Lower leg skin (tissue), 4 donors: Measurements from ENCODE around the gene KIRREL3. TPM values are rescaled to one million over a fixed set of nuclear protein-coding genes. Genes with fewer than 3 reads are reported as not detected.

ENCODE experiments used
- DNase-seq, 2 donors: peaks; one replicate each; pipeline ENCODE4 v3.0.0-alpha.2; 2019; ENCODE audit warnings: low spot score in 2 of 2
- H3K4me3 ChIP-seq: fragments of 200-600 bp; sonication (generic); 2 replicates; pipeline ENCODE4 v1.5.1; 2017; ENCODE audit warnings: mild to moderate bottlenecking, low read depth; ENCODE audit not compliant: poor library complexity, severe bottlenecking
- POLR2A ChIP-seq, 2 donors: fragments of 450-650 bp; IDR thresholded peaks; one replicate each; pipeline ENCODE4 v1.6.1; 2016 to 2017; ENCODE audit warnings: antibody characterized with exemption in 2 of 2, mild to moderate bottlenecking in 1 of 2, moderate library complexity in 1 of 2
- WGBS, 2 donors: methylation state at CpG; one replicate each; pipeline ENCODE4 v1.1.5; 2018; 5-methylcytosine and 5-hydroxymethylcytosine counted together
- intact Hi-C: fragments of 100-400 bp; cut with DNase I; formaldehyde crosslinking; loops from one replicate; pipeline ENCODE4 v1.15.0; 2023; ENCODE audit warnings: low total_unique reads
- total RNA-seq, 4 donors: library from RNA; depleted of rRNA; stranded (reverse); fragments of >200 nt; gene quantifications; one replicate each; pipeline ENCODE4 v1.1.0, GENCODE V29; 2016
- TF ChIP-seq, protein P1 (sequence below), 3 donors: fragments of 450-650 bp; IDR thresholded peaks; one replicate each; pipeline ENCODE4 v1.5.1; 2016; ENCODE audit warnings: antibody characterized with exemption in 3 of 3, mild to moderate bottlenecking in 3 of 3, moderate library complexity in 2 of 3

Gene KIRREL3
- total RNA-seq, 4 donors from 2014 or later: 0.13 TPM; not detected in 3

DNA sequence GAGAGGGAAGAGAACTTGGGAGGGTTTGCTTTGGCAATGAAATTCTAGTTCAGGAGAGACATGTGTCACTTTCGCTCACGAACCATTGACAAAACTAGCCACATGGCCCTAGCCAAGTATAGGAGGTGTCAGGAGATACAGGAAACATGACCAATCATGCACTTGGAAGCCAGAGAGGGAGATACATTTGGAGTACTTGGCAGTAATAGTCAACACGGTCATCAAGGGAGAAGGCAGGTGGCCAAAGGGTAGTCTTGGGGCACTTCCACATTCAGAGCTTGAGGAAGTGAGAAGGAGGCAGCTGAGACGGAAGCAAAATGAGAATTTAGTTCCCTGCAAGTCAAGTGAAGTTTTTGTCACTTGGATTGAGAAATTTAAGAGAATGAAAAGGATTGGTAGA is 26.4 kb upstream of the KIRREL3 start:
- H3K4me3 ChIP-seq: no peak overlapping the region
- DNase-seq: no peak
- intact Hi-C loops: no loop called here
- TF ChIP-seq, protein P1, sequence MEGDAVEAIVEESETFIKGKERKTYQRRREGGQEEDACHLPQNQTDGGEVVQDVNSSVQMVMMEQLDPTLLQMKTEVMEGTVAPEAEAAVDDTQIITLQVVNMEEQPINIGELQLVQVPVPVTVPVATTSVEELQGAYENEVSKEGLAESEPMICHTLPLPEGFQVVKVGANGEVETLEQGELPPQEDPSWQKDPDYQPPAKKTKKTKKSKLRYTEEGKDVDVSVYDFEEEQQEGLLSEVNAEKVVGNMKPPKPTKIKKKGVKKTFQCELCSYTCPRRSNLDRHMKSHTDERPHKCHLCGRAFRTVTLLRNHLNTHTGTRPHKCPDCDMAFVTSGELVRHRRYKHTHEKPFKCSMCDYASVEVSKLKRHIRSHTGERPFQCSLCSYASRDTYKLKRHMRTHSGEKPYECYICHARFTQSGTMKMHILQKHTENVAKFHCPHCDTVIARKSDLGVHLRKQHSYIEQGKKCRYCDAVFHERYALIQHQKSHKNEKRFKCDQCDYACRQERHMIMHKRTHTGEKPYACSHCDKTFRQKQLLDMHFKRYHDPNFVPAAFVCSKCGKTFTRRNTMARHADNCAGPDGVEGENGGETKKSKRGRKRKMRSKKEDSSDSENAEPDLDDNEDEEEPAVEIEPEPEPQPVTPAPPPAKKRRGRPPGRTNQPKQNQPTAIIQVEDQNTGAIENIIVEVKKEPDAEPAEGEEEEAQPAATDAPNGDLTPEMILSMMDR (IDR thresholded peaks at IDR 0.05): no peak
- no peak for TF ChIP-seq POLR2A (IDR thresholded peaks at IDR 0.05)
- 65 to 70% methylated on average over 4 of the region's 4 CpGs for WGBS, 2 donors

DNA sequence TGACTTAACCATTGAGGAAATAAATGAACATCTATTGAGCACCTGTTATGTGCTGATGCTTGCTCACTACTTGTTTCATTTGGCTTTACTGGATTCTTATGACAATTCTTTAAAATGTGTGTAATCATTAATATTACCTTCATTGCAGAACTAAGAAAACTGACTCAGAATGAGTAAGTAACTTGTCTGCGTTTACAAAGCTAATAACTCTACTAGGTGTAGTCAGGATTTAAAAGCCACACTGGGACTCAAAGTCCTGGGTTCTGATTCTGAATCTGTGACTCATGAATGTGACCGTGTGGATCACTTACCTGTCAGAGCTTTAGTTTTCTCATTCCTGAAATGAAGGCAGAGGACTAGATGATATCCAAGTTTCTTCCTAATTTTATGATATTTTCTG is 23.4 kb upstream of the KIRREL3 start:
- DNase-seq: no peak
- no peak overlapping the region for H3K4me3 ChIP-seq
- no peak for TF ChIP-seq POLR2A (IDR thresholded peaks at IDR 0.05)
- TF ChIP-seq, protein P1 (IDR thresholded peaks at IDR 0.05): no peak
- intact Hi-C loops: no loop called here
- WGBS, 2 donors: 73 to 80% methylated on average over 2 of the region's 2 CpGs

DNA sequence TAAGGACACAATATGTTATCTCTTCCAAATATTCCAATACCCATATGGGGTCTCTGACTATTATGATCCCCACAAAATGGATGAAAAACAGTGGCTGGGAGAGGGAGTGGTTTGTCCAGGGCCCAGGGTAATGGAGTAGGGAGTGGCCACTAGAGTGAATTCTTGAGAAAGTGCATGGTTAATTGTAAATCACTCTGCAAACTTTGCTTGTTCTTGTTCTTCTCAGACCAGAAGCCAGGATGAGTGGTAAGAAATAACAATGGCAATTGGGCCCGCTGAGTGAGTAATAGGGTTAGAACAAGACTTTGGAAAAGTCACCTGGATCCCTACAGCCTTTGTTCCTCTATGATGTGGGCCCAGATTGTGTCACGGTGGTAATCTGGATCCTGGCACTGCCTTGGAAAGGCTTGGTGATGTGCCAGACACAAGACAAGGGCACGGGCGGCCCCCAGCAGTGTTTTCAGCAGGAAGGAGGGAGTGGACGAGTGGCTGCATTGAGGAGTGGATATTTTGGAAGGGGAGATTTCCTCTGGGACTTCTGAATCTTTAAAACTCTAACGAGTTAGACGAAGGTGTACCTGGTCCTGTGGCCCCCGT is 18.2 kb upstream of the KIRREL3 start:
- H3K4me3 ChIP-seq: no peak overlapping the region
- no peak for TF ChIP-seq POLR2A (IDR thresholded peaks at IDR 0.05)
- TF ChIP-seq, protein P1 (IDR thresholded peaks at IDR 0.05): no peak
- DNase-seq: no peak
- intact Hi-C loops: no loop called here
- 80 to 81% methylated on average over 8 of the region's 8 CpGs for WGBS, 2 donors

DNA sequence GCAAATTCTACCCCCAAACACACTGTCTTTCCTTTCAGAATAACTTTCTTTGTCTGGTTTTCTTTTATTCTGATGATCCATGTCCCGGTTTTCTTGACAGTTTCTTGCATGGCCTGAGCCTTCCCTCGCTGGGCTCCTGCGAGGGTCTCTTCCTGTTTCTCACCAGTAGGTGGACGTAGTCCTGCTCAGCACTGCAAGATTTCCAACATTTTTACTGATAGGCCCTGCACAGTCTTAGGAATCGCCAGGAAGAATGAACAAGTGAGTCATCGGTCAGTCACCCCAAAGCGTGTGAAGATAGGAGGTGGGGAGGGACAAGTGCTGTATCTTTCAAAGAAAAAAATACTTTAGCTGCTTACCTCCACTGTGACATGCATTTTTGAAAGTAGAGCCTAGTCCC is 16.9 kb upstream of the KIRREL3 start:
- intact Hi-C loops: no loop called here
- no peak overlapping the region for H3K4me3 ChIP-seq
- DNase-seq: no peak
- WGBS, 2 donors: 52 to 59% methylated on average over 7 of the region's 7 CpGs
- no peak for TF ChIP-seq POLR2A (IDR thresholded peaks at IDR 0.05)
- TF ChIP-seq, protein P1 (IDR thresholded peaks at IDR 0.05): no peak

DNA sequence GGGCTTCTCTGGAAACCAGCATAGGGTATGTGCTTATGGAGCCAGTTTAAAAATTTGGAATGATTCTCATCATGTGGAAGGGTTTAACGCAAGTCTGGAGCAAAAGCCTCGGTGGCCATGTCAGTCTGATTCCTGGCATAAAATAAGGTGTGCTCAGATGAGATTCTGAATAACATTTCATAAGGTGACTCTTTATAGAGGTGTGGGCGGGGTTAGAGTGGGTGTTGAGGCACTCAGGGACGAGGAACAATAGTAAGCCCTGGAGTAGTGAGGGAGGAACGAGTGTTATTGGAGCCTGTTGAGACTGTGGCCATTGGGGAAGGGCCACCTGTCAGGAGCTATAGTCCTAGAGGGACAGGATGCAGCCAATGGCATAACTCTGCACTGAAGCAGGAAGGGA is 13.0 kb upstream of the KIRREL3 start:
- WGBS, 2 donors: 63 to 71% methylated on average over 5 of the region's 5 CpGs
- TF ChIP-seq POLR2A (IDR thresholded peaks at IDR 0.05): no peak
- TF ChIP-seq, protein P1 (IDR thresholded peaks at IDR 0.05): no peak
- intact Hi-C loops: no loop called here
- DNase-seq: no peak
- H3K4me3 ChIP-seq: no peak overlapping the region

DNA sequence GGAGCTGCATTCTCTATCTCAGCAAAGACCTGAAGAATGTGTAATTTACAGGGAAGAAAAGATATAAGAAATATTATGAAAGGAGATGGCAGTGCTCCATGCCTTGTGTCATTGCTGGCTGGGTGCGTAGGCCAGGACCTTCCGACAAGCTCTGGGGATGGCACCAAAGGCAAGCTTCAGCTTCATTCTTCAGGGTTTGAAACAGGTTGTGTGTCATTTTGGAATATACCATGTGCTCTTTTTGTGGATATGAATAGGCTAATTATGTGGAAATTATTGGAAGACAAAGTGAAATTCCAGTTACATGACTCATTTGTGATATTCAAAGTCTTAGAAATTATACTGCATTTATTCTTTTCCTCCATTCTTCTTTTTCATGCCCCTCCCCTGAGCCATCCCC is 5.7 kb upstream of the KIRREL3 start:
- 33 to 68% methylated on average over 2 of the region's 2 CpGs for WGBS, 2 donors
- no peak for DNase-seq
- H3K4me3 ChIP-seq: no peak overlapping the region
- TF ChIP-seq POLR2A (IDR thresholded peaks at IDR 0.05): no peak
- TF ChIP-seq, protein P1 (IDR thresholded peaks at IDR 0.05): no peak
- intact Hi-C loops: no loop called here
